Prostate gland (tissue), 2 donors: ENCODE results near the gene SSR1. TPM values are rescaled to one million over a fixed set of nuclear protein-coding genes. Genes with fewer than 3 reads are reported as not detected.

ENCODE experiments used
- DNase-seq: peaks from one replicate; pipeline ENCODE4 v3.0.0-alpha.2; 2019; ENCODE audit warnings: low spot score
- H3K27ac ChIP-seq, 2 donors: fragments of 200-600 bp; sonication (generic); 2 replicates each; pipeline ENCODE4 v1.5.1; 2017 to 2019
- H3K27me3 ChIP-seq: fragments of 200-600 bp; sonication (generic); replicated peaks from 2 replicates; pipeline ENCODE4 v1.5.1; 2019; ENCODE audit not compliant: insufficient read depth
- H3K36me3 ChIP-seq, 2 donors: fragments of 200-600 bp; sonication (generic); 1 replicate in 1 of 2; 2 replicates in 1 of 2; pipeline versions ENCODE4 v1.5.1 to v1.8.1; 2017 to 2019
- H3K4me1 ChIP-seq: fragments of 200-600 bp; sonication (generic); replicated peaks from 2 replicates; pipeline ENCODE4 v1.5.1; 2019
- H3K4me3 ChIP-seq, 2 donors: fragments of 200-600 bp; sonication (generic); 2 replicates each; pipeline ENCODE4 v1.5.1; 2017 to 2019
- H3K9me3 ChIP-seq: fragments of 200-600 bp; sonication (generic); 2 replicates; pipeline ENCODE4 v1.5.1; 2017
- POLR2A ChIP-seq: fragments of 450-650 bp; IDR thresholded peaks from one replicate; pipeline ENCODE4 v1.6.1; 2016; ENCODE audit warnings: antibody characterized with exemption, mild to moderate bottlenecking
- POLR2AphosphoS5 ChIP-seq: sonication (generic); formaldehyde crosslinking; IDR thresholded peaks from one replicate; pipeline ENCODE4 v1.6.1; 2017; ENCODE audit warnings: antibody characterized with exemption
- WGBS: methylation state at CpG from one replicate; pipeline ENCODE4 v1.1.5; 2018; 5-methylcytosine and 5-hydroxymethylcytosine counted together
- intact Hi-C: fragments of 100-400 bp; cut with DNase I; formaldehyde crosslinking; loops from one replicate; pipeline ENCODE4 v1.14.2; 2022
- total RNA-seq, 2 donors: library from RNA; depleted of rRNA; stranded (reverse); fragments of >200 nt; gene quantifications; one replicate each; pipeline ENCODE4 v1.1.0, GENCODE V29; 2016
- TF ChIP-seq, protein P1 (sequence below), 4 experiments: fragments of 200-600 bp in 2 of 4; fragments of 450-650 bp in 2 of 4; sonication (generic) in 2 of 4; IDR thresholded peaks; 1 replicate in 3 of 4; 2 replicates in 1 of 4; pipeline ENCODE4 v1.5.1; 2016 to 2019; ENCODE audit warnings: antibody characterized with exemption in 4 of 4, mild to moderate bottlenecking in 2 of 4, moderate library complexity in 2 of 4

SSR1 gene
- total RNA-seq, 2 donors from 2014 or later: 34.3 to 89.5 TPM

- Histone ChIP-seq H3K9me3 (no peaks in the 10 kb centered on the region), H3K36me3 (no peaks in the 10 kb centered on the region), H3K27ac (peak overlapping the region in 1 of 2 donors; percentile 55), H3K4me1 (peaks cover 19% of the 10 kb centered on the region), H3K4me3 (no peak overlapping the region), H3K27me3 (no peaks in the 10 kb centered on the region)
- 78% methylated on average over 5 of the region's 5 CpGs for WGBS
- TF ChIP-seq POLR2AphosphoS5 (no peak), POLR2A (no peak)
- TF ChIP-seq, protein P1, sequence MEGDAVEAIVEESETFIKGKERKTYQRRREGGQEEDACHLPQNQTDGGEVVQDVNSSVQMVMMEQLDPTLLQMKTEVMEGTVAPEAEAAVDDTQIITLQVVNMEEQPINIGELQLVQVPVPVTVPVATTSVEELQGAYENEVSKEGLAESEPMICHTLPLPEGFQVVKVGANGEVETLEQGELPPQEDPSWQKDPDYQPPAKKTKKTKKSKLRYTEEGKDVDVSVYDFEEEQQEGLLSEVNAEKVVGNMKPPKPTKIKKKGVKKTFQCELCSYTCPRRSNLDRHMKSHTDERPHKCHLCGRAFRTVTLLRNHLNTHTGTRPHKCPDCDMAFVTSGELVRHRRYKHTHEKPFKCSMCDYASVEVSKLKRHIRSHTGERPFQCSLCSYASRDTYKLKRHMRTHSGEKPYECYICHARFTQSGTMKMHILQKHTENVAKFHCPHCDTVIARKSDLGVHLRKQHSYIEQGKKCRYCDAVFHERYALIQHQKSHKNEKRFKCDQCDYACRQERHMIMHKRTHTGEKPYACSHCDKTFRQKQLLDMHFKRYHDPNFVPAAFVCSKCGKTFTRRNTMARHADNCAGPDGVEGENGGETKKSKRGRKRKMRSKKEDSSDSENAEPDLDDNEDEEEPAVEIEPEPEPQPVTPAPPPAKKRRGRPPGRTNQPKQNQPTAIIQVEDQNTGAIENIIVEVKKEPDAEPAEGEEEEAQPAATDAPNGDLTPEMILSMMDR (IDR thresholded peaks at IDR 0.05): no peak
- intact Hi-C loops: loop anchor here (2.0 to 10.0 kb wide), 3 partner anchors 132 to 515 kb away; partner anchors contain the start of gene RREB1
- no peak for DNase-seq
Measured at GRCh38 chr6:7239590-7239948, 73.4 kb downstream of the SSR1 start.

GRCh38 chr6:7238900-7239589, 74.0 kb downstream of the SSR1 start:
- Histone ChIP-seq H3K4me3 (no peak overlapping the region), H3K27me3 (no peaks in the 10 kb centered on the region), H3K9me3 (no peaks in the 10 kb centered on the region), H3K36me3 (no peaks in the 10 kb centered on the region), H3K27ac (peak overlapping the region; percentile 34 to 55), H3K4me1 (peaks cover 19% of the 10 kb centered on the region)
- intact Hi-C loops: loop anchor here (2.0 to 10.0 kb wide), 3 partner anchors 132 to 514 kb away; partner anchors contain the start of gene RREB1
- 36% methylated on average over 10 of the region's 10 CpGs for WGBS
- TF ChIP-seq POLR2A: no peak
- TF ChIP-seq, protein P1 (IDR thresholded peaks at IDR 0.05): peak; percentile 18 to 86 (median 75)
- TF ChIP-seq POLR2AphosphoS5: peak; percentile 50
- DNase-seq: peak; percentile 90

DNA sequence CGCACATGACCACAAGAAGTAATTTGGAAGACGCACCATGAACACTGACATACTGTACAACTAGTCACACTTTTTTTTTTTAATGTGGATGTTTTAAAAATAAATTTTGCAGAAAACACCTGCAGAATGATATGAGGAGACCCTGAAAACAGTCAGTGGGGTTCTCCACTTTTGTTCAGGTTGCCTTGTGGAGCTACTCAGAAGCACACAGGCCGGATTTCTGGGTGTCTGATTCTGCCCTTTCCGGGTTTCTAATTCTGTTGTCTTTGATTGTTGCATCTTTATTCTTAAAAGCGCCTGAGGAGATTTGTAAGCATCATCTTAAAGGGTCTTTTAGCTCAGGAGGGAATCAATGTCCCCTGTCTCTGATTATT, 74.5 kb downstream of the SSR1 start:
- no peaks in the 10 kb centered on the region for H3K9me3 ChIP-seq
- peaks cover 19% of the 10 kb centered on the region for H3K4me1 ChIP-seq
- H3K4me3 ChIP-seq: no peak overlapping the region
- H3K27ac ChIP-seq: peak overlapping the region; percentile 34 to 55
- H3K36me3 ChIP-seq: no peaks in the 10 kb centered on the region
- TF ChIP-seq, protein P1 (IDR thresholded peaks at IDR 0.05): no peak
- no peak for TF ChIP-seq POLR2AphosphoS5
- TF ChIP-seq POLR2A: no peak
- WGBS: 91% methylated on average over 5 of the region's 5 CpGs
- no peak for DNase-seq
- intact Hi-C loops: loop anchor here (2.0 to 10.0 kb wide), 3 partner anchors 131 to 514 kb away; partner anchors contain the start of gene RREB1
- no peaks in the 10 kb centered on the region for H3K27me3 ChIP-seq

- TF ChIP-seq POLR2AphosphoS5 (no peak), POLR2A (no peak)
- TF ChIP-seq, protein P1 (IDR thresholded peaks at IDR 0.05): no peak
- intact Hi-C loops: loop anchor here (2.0 to 10.0 kb wide), 3 partner anchors 130 to 513 kb away; partner anchors contain the start of gene RREB1
- H3K27ac ChIP-seq: peak overlapping the region; percentile 55 to 71
Measured at GRCh38 chr6:7237653-7238188, 75.3 kb downstream of the SSR1 start.

More at GRCh38 chr6:7237653-7238188, 75.3 kb downstream of the SSR1 start:
- peaks cover 15% of the 10 kb centered on the region for H3K4me1 ChIP-seq
- no peaks in the 10 kb centered on the region for H3K27me3 ChIP-seq
- WGBS: 78% methylated on average over 8 of the region's 8 CpGs
- H3K36me3 ChIP-seq: no peaks in the 10 kb centered on the region
- no peaks in the 10 kb centered on the region for H3K9me3 ChIP-seq
- no peak overlapping the region for H3K4me3 ChIP-seq
- DNase-seq: no peak
